GM12878 (cell line): Measurements from ENCODE around the gene TULP4.
A peak's percentile ranks its signal among the peaks of the same experiment; 100 is the strongest.

ENCODE experiments used
- CTCF ChIP-seq, 3 experiments: IDR thresholded peaks in 2 of 3; conservative IDR thresholded peaks in 1 of 3; 2 replicates each; pipeline ENCODE4 v1.5.1; 2011; ENCODE audit warnings: low read depth in 3 of 3, low read length in 3 of 3, mild to moderate bottlenecking in 3 of 3, control low read depth in 2 of 3, moderate library complexity in 2 of 3, inconsistent platforms in 1 of 3, mixed read lengths in 1 of 3; ENCODE audit not compliant: control insufficient read depth in 2 of 3, insufficient read depth in 1 of 3; ENCODE audit errors: extremely low read depth in 1 of 3
- EP300 ChIP-seq, 2 experiments: fragments of 150-350 bp in 1 of 2; IDR thresholded peaks; 2 replicates each; pipeline ENCODE4 v1.6.1; 2011 to 2012; ENCODE audit warnings: low read depth in 2 of 2, low read length in 2 of 2, borderline replicate concordance in 1 of 2, improper control_type of control experiment in 1 of 2, inconsistent platforms in 1 of 2; ENCODE audit not compliant: control insufficient read depth in 1 of 2
- ETV6 ChIP-seq, 2 experiments: fragments of 450-650 bp in 1 of 2; IDR thresholded peaks in 1 of 2; conservative IDR thresholded peaks in 1 of 2; 2 replicates each; pipeline ENCODE4 v1.6.1; 2014; ENCODE audit warnings: antibody characterized with exemption in 1 of 2, borderline replicate concordance in 1 of 2, low read depth in 1 of 2, mild to moderate bottlenecking in 1 of 2, moderate library complexity in 1 of 2
- IRF3 ChIP-seq: fragments of 450-650 bp; IDR thresholded peaks from 2 replicates; pipeline ENCODE4 v1.6.1; 2014; ENCODE audit warnings: mild to moderate bottlenecking
- LARP7 ChIP-seq: fragments of 450-650 bp; IDR thresholded peaks from 2 replicates; pipeline ENCODE4 v1.6.1; 2017; ENCODE audit warnings: mild to moderate bottlenecking
- MEF2A ChIP-seq: IDR thresholded peaks from 2 replicates; pipeline ENCODE4 v1.6.1; 2011; ENCODE audit warnings: low read depth, mild to moderate bottlenecking, low read length, moderate library complexity; ENCODE audit not compliant: insufficient read depth
- NFIC ChIP-seq: IDR thresholded peaks from 2 replicates; pipeline ENCODE4 v1.6.1; 2012; ENCODE audit warnings: low read depth, mild to moderate bottlenecking, inconsistent platforms, low read length, moderate library complexity
- POLR2A ChIP-seq: IDR thresholded peaks from 2 replicates; pipeline ENCODE4 v1.6.1; 2011; ENCODE audit warnings: low read depth, mild to moderate bottlenecking, low read length
- POLR2AphosphoS5 ChIP-seq: IDR thresholded peaks from 2 replicates; pipeline ENCODE4 v1.6.1; 2011; ENCODE audit warnings: mild to moderate bottlenecking, low read length, inconsistent platforms
- TCF12 ChIP-seq: IDR thresholded peaks from 2 replicates; pipeline ENCODE4 v1.6.1; 2011; ENCODE audit warnings: low read depth, mild to moderate bottlenecking, low read length
- TCF3 ChIP-seq: IDR thresholded peaks from 2 replicates; pipeline ENCODE4 v1.6.1; 2012; ENCODE audit warnings: low read depth, mild to moderate bottlenecking, low read length, borderline replicate concordance; ENCODE audit not compliant: insufficient read depth
- TF ChIP-seq, protein P1 (sequence below): IDR thresholded peaks from 2 replicates; pipeline ENCODE4 v1.6.1; 2012; ENCODE audit warnings: mild to moderate bottlenecking, low read depth, low read length

GRCh38 chr6:158496700-158497099, 184.4 kb downstream of the TULP4 start:
- TF ChIP-seq MEF2A (no peak), TCF3 (no peak), CTCF (IDR thresholded peaks at IDR 0.05 in 2 of 3, conservative IDR thresholded peaks at IDR 0.05 in 1 of 3; ENCODE audit: control insufficient read depth in 2 of 3, extremely low read depth in 1 of 3, insufficient read depth in 1 of 3, low read depth in 3 of 3, low read length in 3 of 3) (peak in 2 of 3 experiments; percentile 8 to 12; a peak in 1 of 6 replicates), NFIC (no peak), POLR2A (no peak), IRF3 (no peak), POLR2AphosphoS5 (no peak), ETV6 (conservative IDR thresholded peaks at IDR 0.05 in 1 of 2, IDR thresholded peaks at IDR 0.05 in 1 of 2; ENCODE audit: borderline replicate concordance in 1 of 2, low read depth in 1 of 2) (no peak), TCF12 (no peak), LARP7 (no peak), EP300 (IDR thresholded peaks at IDR 0.05; ENCODE audit: borderline replicate concordance in 1 of 2, control insufficient read depth in 1 of 2, low read depth in 2 of 2, low read length in 2 of 2) (no peak)
- TF ChIP-seq, protein P1, sequence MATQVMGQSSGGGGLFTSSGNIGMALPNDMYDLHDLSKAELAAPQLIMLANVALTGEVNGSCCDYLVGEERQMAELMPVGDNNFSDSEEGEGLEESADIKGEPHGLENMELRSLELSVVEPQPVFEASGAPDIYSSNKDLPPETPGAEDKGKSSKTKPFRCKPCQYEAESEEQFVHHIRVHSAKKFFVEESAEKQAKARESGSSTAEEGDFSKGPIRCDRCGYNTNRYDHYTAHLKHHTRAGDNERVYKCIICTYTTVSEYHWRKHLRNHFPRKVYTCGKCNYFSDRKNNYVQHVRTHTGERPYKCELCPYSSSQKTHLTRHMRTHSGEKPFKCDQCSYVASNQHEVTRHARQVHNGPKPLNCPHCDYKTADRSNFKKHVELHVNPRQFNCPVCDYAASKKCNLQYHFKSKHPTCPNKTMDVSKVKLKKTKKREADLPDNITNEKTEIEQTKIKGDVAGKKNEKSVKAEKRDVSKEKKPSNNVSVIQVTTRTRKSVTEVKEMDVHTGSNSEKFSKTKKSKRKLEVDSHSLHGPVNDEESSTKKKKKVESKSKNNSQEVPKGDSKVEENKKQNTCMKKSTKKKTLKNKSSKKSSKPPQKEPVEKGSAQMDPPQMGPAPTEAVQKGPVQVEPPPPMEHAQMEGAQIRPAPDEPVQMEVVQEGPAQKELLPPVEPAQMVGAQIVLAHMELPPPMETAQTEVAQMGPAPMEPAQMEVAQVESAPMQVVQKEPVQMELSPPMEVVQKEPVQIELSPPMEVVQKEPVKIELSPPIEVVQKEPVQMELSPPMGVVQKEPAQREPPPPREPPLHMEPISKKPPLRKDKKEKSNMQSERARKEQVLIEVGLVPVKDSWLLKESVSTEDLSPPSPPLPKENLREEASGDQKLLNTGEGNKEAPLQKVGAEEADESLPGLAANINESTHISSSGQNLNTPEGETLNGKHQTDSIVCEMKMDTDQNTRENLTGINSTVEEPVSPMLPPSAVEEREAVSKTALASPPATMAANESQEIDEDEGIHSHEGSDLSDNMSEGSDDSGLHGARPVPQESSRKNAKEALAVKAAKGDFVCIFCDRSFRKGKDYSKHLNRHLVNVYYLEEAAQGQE: no peak
